Stimulated activated CD4-positive, alpha-beta T cell treated with anti-CD3 and anti-CD28 coated beads, Interleukin-12 subunit alpha, Interleukin-12 subunit beta, amount 100 ng/mL, for 4 hours (primary cell): ENCODE measurements around the gene DCST2.

Experiments used
- DNase-seq: peaks from one replicate; pipeline ENCODE4 v3.0.0-alpha.2; 2020

DCST2 gene

DNA sequence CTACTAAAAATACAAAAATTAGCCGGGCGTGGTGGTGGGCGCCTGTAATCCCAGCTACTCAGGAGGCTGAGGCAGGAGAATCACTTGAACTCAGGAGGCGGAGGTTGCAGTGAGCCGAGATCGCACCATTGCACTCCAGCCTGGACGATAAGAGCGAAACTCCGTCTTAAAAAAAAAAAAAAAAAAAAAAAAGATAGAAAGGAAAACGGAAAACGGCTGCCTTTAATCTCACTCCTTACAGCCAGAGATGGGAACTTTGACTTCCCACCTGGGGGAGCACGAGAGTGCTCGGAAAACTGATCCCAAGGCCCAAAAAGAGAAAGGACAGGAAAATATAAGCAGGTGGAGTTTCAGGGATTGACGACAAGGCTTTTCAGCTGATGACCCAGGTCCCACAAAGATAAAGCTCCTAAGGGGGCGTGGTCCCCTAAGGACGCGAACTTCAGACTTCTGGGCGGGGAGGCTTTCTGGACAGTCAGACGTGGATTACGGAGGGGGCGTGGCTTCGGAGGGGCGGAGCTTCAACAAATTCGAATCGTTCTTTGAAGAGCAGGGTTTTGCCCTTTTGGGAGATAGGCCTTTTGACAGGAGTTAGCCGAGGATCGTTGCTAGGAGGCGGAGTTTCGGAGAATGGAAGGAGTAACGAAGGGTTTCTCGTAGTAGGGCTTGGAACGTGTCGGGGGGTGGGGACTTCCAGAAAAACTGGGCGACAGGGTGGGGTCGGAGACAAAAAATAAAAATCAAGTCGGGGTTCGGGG is 60.1 kb downstream of the DCST2 start:
- DNase-seq: peak; percentile 90

DNA sequence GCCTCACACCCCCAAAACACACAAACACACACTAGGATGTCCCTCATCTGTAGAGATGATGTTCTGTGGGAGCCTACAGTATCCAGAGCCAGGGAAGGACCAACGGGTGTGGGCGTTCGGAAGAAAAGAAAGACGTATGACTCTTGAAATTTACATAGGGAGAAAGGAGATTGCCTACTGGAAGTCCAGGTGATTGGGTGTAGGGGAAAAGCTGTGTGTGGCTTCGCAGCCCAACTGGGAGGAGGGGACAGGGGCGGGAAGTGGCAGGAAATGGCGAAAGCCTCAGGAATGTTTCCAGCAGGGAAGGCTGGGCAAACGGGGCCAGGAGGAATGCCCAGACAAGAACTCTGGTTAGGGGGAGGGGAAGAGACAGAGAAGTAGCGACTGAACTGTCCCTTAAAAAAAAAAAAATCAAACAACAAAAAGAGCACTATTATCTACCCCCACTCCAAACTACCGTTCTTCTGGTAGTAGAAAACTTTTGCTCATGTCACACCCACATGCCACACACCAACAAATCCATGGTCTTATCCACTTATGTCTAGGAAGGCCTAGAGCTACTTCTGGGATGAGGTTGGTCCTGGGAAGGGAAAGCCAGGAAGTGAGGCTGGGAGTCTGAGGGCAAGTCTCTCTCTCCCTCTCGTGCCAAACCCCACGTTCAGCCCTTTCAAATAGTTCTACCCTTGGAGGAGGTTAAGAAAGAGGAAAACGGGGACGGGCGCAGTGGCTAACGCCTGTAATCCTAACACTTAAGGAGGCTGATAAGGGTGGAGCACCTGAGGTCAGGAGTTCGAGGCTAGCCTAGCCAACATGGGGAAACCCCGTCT is 60.9 kb downstream of the DCST2 start:
- no peak for DNase-seq

DNA sequence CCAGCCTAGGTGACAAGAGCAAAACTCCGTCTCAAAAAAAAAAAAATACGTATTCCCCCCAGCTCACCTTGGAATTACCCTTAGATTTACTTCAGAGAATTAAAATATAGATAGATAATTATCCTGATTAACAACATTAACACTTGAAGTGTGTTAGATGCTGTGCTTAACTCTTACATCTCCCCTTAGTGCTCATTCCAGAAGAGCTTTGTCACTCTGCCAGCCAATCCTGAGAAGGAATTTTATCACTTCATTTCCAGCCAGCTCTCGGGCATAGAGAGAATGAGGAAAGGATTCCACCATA is 61.4 kb downstream of the DCST2 start:
- no peak for DNase-seq

DNA sequence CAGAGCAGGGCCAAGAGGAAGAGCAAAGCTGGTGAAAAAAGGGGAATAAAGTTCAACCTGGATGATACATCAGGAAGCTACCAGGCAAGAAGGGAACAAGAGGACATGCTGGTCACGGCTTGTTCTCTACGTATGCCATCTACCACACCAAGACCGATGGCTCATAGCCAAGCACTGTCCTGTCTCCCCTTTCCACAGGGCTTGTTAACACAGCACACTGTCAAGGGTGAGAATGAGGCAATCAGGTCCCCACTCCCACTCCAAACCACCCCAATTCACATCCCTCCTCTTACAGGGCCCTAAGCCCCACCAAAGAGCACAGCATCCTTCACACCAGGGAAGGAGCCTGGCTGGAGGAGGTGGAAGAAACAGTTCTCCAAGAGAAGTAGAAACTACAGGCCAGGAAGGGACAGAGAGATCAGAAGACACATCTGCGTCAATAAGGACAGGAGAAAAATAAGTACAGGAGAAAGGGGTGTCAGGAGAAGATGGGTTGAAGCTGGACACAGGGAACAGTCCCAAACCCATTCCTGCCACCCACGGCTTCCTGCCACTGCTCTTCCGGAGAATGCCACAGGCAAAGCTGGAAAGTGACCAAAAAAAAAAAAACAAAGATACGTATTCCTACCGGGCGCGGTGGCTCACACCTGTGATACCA is 62.1 kb downstream of the DCST2 start:
- no peak for DNase-seq

DNA sequence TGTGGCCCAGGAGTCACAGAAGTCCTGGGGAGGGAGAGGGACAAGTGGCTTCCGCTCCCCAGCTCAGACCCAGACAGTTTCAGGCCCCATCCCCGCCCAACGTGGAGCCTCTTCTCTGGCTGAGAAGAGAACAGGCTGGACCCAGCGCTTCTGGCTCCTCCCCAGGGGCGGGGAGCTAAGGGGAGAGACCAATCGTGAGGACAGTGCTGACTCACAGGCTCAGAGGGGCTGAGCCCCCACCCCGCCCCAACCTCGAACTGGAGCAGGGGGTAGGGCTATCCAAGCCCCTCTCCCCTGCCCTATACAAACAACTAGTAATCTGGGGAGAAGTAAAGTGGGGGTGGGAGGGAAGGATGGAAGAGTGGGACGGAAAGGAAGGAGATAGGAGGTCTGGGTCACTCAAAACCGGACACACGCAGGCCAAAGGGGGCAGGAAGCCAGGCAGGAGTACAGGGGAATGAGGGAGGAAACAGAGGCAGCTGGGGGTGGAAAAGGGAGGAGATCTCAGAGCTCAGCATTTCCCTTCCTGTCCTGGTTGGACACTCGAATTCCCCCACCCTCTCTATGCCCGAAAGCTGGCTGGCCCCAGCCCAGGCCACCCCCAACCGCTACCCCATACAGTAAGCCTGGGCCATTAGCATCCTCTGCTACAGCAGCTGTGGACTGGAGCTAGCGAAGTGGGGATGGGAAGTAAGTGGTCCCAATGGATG is 62.8 kb downstream of the DCST2 start, which contains the start of gene SHC1:
SHC1 (minus strand) TSS at position 117 of the 710 bp plus-strand sequence. CDS start 221 bp downstream, outside the sequence.
- peak; percentile 50 for DNase-seq

DNA sequence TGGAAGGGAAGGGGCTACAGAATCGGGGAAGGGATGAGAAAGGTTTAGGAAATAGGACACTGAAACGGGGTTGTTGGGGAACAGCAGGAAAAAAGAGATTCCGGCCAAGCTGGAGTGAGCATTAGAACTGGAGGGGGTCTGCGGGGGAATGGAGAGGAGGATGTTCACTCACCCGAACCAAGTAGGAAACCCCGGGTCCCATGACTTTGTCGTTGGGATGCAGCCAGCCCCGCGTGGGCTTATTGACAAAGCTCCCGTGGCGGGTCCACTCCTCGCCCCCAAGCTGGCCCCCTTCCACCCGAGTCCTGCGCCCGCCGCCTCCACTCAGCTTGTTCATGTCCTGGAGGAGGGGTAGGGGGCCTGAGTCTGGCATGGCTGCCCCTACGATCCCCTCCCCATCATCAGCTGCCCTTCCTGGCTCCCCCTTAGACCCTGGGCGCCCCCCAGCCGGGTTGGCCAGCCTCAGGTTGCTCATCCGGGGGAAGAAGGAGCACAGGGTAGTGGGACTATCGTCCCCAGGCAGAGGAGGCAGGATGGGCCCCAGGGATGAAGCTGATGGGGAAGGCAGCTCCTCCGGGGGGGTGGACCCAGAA is 63.6 kb downstream of the DCST2 start:
- no peak for DNase-seq

DNA sequence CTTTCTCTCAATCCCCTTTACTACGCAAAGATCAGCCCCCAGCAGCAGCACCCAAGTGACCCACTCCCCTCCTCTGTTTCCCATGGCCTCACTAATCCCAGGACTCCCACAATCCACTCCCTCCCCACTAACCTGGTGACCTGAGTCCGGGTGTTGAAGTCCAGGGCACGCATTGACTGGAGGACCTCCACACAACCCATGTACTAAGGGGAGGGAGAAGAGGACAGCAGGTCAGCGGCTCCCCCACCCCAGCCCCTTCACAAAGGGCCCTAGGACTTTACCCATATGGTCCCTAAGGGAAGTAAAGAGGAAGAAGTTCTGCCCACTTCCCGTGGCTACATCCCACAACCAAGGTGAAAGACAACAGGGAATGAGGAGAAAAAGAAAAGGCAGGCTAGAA is 64.3 kb downstream of the DCST2 start:
- no peak for DNase-seq

DNA sequence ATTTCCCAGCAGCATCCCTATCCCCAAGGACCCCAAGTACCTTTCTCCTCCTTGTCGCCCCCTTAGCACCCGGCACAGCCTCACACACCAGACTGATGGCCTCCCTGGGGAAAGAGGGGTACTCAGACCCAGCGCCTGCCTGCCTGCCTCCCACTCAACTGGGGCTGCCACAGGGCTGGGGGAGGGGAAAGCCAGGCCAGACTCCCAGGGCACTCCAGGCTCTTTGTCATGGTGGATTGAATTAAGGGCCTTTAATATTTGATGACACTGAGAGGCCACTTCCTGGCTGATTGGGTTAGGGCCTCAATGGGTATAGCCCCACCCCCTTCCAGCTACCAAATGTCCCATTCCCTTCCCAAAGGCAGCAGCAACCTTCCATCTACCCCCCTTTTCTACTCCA is 64.8 kb downstream of the DCST2 start:
- no peak for DNase-seq
